Endothelial cell of umbilical vein (primary cell): ENCODE data around the gene INTU. TPM values are rescaled to one million over a fixed set of nuclear protein-coding genes. Genes with fewer than 3 reads are reported as not detected.

Experiments
- BruUV-seq: library from RNA; stranded (reverse); fragments of 400-500 nt; replicated peaks from 2 replicates; lab custom pipeline; 2021; lab: Mats Ljungman, UMichigan
- CTCF ChIA-PET: fragments of 300-600, 350-600 bp; sonication (Branson Sonifier 250); formaldehyde crosslinking; loops from one replicate; lab custom pipeline; 2021; ENCODE audit warnings: antibody characterized with exemption, inconsistent platforms; lab: Charles Lee
- POLR2A ChIA-PET: fragments of 300-600, 350-600 bp; sonication (Branson Sonifier 250); formaldehyde crosslinking; loops from one replicate; lab custom pipeline; 2021; ENCODE audit warnings: antibody characterized with exemption, inconsistent platforms; lab: Charles Lee
- DNase-seq: peaks from one replicate; pipeline ENCODE4 v3.0.0-alpha.2; 2011; ENCODE audit warnings: low read depth, low spot score
- FAIRE-seq: peaks from 2 replicates; lab custom pipeline; 2011; peaks lifted over from hg19 to GRCh38; lab: Jason Lieb, UNC
- H2AFZ ChIP-seq: 2 replicates; pipeline ENCODE4 v1.6.0; 2012; ENCODE audit warnings: low read depth, low read length, control low read depth, inconsistent platforms
- H3K27ac ChIP-seq: 2 replicates; pipeline ENCODE4 v1.5.1; 2011; ENCODE audit warnings: low read depth, mild to moderate bottlenecking, control low read depth, low read length, moderate library complexity; ENCODE audit not compliant: insufficient read depth
- H3K27me3 ChIP-seq, 2 experiments: 2 replicates each; pipeline versions ENCODE4 v1.6.0 to v1.6.1; 2011; ENCODE audit warnings: low read length in 2 of 2, mixed read lengths in 1 of 2; ENCODE audit not compliant: control insufficient read depth in 2 of 2, insufficient read depth in 2 of 2
- H3K36me3 ChIP-seq, 2 experiments: 2 replicates in 1 of 2; 3 replicates in 1 of 2; pipeline ENCODE4 v1.5.1; 2011; ENCODE audit warnings: low read length in 2 of 2, mild to moderate bottlenecking in 1 of 2, moderate library complexity in 1 of 2; ENCODE audit not compliant: control insufficient read depth in 2 of 2, insufficient read depth in 2 of 2; ENCODE audit errors: extremely low read depth in 1 of 2
- H3K4me1 ChIP-seq: 3 replicates; pipeline ENCODE4 v1.5.1; 2011; ENCODE audit warnings: mild to moderate bottlenecking, low read length; ENCODE audit not compliant: control insufficient read depth, insufficient read depth; ENCODE audit errors: extremely low read depth
- H3K4me2 ChIP-seq: 2 replicates; pipeline ENCODE4 v1.6.1; 2011; ENCODE audit warnings: low read length, control low read depth, mixed read lengths; ENCODE audit not compliant: insufficient read depth
- H3K4me3 ChIP-seq, 3 experiments: fragments of 200-600 bp in 1 of 3; sonication (generic), shearing (Covaris generic) in 1 of 3; replicated peaks in 1 of 3; 2 replicates each; pipeline ENCODE4 v1.5.1; 2011 to 2016; ENCODE audit warnings: control low read depth in 3 of 3, low read length in 3 of 3, mild to moderate bottlenecking in 2 of 3, inconsistent platforms in 1 of 3, low read depth in 1 of 3, moderate library complexity in 1 of 3; ENCODE audit not compliant: insufficient read depth in 1 of 3
- H3K79me2 ChIP-seq: 2 replicates; pipeline ENCODE4 v1.6.0; 2012; ENCODE audit warnings: low read length, inconsistent platforms; ENCODE audit not compliant: control insufficient read depth, insufficient read depth
- H3K9ac ChIP-seq: replicated peaks from 2 replicates; pipeline ENCODE3; 2011; ENCODE audit warnings: low read length, control low read depth; ENCODE audit not compliant: insufficient read depth; ENCODE audit errors: extremely low read depth
- H3K9me1 ChIP-seq: replicated peaks from 3 replicates; pipeline ENCODE4 v1.6.0; 2011; ENCODE audit warnings: mild to moderate bottlenecking, low read length; ENCODE audit not compliant: control insufficient read depth, insufficient read depth; ENCODE audit errors: extremely low read depth
- H3K9me3 ChIP-seq: replicated peaks from 2 replicates; pipeline ENCODE4 v1.5.1; 2012; ENCODE audit warnings: low read length, inconsistent platforms; ENCODE audit not compliant: control insufficient read depth, insufficient read depth
- H4K20me1 ChIP-seq: replicated peaks from 2 replicates; pipeline ENCODE3; 2011; ENCODE audit warnings: mild to moderate bottlenecking, low read length; ENCODE audit not compliant: control insufficient read depth, insufficient read depth; ENCODE audit errors: extremely low read depth
- GATA2 ChIP-seq: IDR thresholded peaks from 2 replicates; pipeline ENCODE4 v1.7.0; 2011; ENCODE audit warnings: low read depth, mild to moderate bottlenecking, moderate library complexity, mixed read lengths, low read length; ENCODE audit not compliant: insufficient read length, insufficient read depth
- JUN ChIP-seq: IDR thresholded peaks from 2 replicates; pipeline ENCODE4 v1.6.1; 2011; ENCODE audit warnings: borderline replicate concordance, low read depth; ENCODE audit not compliant: insufficient read length, insufficient read depth
- MAX ChIP-seq: IDR thresholded peaks from 2 replicates; pipeline ENCODE4 v1.6.1; 2011; ENCODE audit not compliant: insufficient read depth, insufficient read length
- MYC ChIP-seq: IDR thresholded peaks from one replicate; pipeline ENCODE4 v1.6.1; 2011; ENCODE audit warnings: mild to moderate bottlenecking, low read depth, low read length
- dilution Hi-C: fragments of 300-500 bp; cut with MboI; formaldehyde crosslinking; loops from one replicate; pipeline ENCODE4 v1.15.0; 2019; ENCODE audit warnings: low sequenced_read_pairs; ENCODE audit not compliant: extremely low pct_ligation_motif_present
- intact Hi-C: fragments of 100-400 bp; cut with micrococcal nuclease; formaldehyde crosslinking; loops from one replicate; pipeline ENCODE4 v1.10.0; 2022
- polyA plus RNA-seq, 4 experiments: library from polyadenylated mRNA; depleted of rRNA in 3 of 4; stranded (reverse) in 3 of 4; unstranded in 1 of 4; fragments of >200 nt; gene quantifications; 2 replicates each; pipeline versions ENCODE4 v1.2.1 to v1.2.3, GENCODE V29; 2011 to 2012; ENCODE audit warnings: missing spikeins in 1 of 4
- total RNA-seq: library from RNA; stranded (reverse); gene quantifications from 2 replicates; pipeline ENCODE4 v1.2.3, GENCODE V29; 2021
- TF ChIP-seq, protein P1 (sequence below), 2 donors: IDR thresholded peaks; 1 replicate in 1 of 2; 2 replicates in 1 of 2; pipeline ENCODE4 v1.5.1; 2011; ENCODE audit warnings: low read length in 2 of 2, mild to moderate bottlenecking in 2 of 2, moderate library complexity in 2 of 2, control low read depth in 1 of 2, inconsistent platforms in 1 of 2, low read depth in 1 of 2; ENCODE audit not compliant: insufficient read depth in 1 of 2; ENCODE audit errors: extremely low read depth in 1 of 2

INTU gene
- total and polyA plus RNA-seq, 2 donors (not counting 3 experiments of a cell fraction or from before 2014, with no cell fraction given), result 1.4 to 5.4 TPM

DNA sequence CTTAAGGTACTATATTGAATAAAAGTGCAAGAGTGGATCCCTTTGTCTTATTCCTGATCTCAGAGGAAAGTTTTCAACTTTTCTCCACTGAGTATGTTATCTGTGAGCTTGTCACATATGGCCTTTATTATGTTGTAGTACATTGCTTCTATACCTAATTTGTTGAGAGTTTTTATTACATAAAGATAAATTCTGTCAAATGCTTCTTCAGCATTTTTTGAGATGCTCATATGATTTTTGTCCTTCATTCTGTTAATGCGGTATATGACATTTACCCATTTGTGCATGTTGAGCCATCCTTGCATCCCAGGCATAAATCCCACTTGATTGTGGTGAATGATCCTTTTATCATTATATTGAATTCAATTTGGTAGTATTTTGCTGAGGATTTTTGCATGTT lies 108.5 kb downstream of the INTU start:
- no peak overlapping the region for H2AFZ ChIP-seq
- H3K27ac ChIP-seq, result no peak overlapping the region
- no peak overlapping the region for H3K9ac ChIP-seq
- DNase-seq (no peak), FAIRE-seq (no peak)
- intact Hi-C loops (no loop called here), dilution Hi-C loops (no loop called here)
- H3K4me2 ChIP-seq, result no peak overlapping the region
- CTCF ChIA-PET, result interaction anchor here (1.1 kb wide), 1 partner anchor 9 kb away, joined by 3 read pairs; no protein-coding TSS in a partner anchor
- no peaks in the 10 kb centered on the region for H3K9me1 ChIP-seq
- peaks cover 3 to 11% of the 10 kb centered on the region in 2 experiments for H3K27me3 ChIP-seq
- no peaks in the 10 kb centered on the region for H3K4me1 ChIP-seq
- no peaks in the 10 kb centered on the region for H4K20me1 ChIP-seq
- H3K4me3 ChIP-seq, result no peak overlapping the region
- no peaks in the 10 kb centered on the region for H3K9me3 ChIP-seq
- H3K79me2 ChIP-seq, result no peaks in the 10 kb centered on the region
- POLR2A ChIA-PET, result no interaction called here
- TF ChIP-seq MAX (no peak), JUN (no peak)
- TF ChIP-seq, protein P1, sequence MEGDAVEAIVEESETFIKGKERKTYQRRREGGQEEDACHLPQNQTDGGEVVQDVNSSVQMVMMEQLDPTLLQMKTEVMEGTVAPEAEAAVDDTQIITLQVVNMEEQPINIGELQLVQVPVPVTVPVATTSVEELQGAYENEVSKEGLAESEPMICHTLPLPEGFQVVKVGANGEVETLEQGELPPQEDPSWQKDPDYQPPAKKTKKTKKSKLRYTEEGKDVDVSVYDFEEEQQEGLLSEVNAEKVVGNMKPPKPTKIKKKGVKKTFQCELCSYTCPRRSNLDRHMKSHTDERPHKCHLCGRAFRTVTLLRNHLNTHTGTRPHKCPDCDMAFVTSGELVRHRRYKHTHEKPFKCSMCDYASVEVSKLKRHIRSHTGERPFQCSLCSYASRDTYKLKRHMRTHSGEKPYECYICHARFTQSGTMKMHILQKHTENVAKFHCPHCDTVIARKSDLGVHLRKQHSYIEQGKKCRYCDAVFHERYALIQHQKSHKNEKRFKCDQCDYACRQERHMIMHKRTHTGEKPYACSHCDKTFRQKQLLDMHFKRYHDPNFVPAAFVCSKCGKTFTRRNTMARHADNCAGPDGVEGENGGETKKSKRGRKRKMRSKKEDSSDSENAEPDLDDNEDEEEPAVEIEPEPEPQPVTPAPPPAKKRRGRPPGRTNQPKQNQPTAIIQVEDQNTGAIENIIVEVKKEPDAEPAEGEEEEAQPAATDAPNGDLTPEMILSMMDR (IDR thresholded peaks at IDR 0.05; ENCODE audit: extremely low read depth in 1 of 2, insufficient read depth in 1 of 2, low read depth in 1 of 2, low read length in 2 of 2), result no peak
- no TSS peak for BruUV-seq
- H3K36me3 ChIP-seq, result no peaks in the 10 kb centered on the region

DNA sequence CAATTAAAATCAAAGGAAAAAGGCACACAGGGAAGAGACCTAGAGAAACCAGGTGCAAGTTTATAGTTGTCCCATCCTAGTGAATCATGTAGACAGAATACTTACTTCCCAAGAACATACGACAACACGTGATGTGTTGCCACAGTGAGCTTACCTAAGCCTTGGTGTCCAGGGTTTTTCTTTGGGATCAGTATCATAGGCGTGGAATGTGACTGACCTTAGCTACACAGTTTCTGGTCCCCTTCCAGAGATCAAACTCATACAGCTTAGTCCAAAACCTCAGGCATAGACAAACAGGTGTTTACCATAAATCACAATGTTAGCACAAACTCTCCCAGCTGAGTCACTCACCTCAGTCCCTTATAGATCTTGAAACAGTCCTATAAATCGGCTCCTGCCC lies 115.1 kb downstream of the INTU start:
- FAIRE-seq, result no peak
- no peaks in the 10 kb centered on the region for H3K4me1 ChIP-seq
- no TSS peak for BruUV-seq
- no peak for TF ChIP-seq MYC
- no peak for TF ChIP-seq GATA2
- no peak overlapping the region for H3K27ac ChIP-seq
- H3K9ac ChIP-seq, result no peak overlapping the region
- intact Hi-C loops, result no loop called here
- no peaks in the 10 kb centered on the region for H4K20me1 ChIP-seq
- H3K9me1 ChIP-seq, result no peaks in the 10 kb centered on the region
- no peak overlapping the region for H2AFZ ChIP-seq
- no peaks in the 10 kb centered on the region for H3K79me2 ChIP-seq
- H3K27me3 ChIP-seq, result peaks cover 2 to 5% of the 10 kb centered on the region in 2 experiments
- ChIA-PET CTCF (interaction anchor here (2.4 kb wide), 1 partner anchor 15 kb away, joined by 11 read pairs; no protein-coding TSS in a partner anchor), POLR2A (no interaction called here)
- no peaks in the 10 kb centered on the region for H3K9me3 ChIP-seq
- H3K36me3 ChIP-seq, result no peaks in the 10 kb centered on the region
- no peak overlapping the region for H3K4me3 ChIP-seq
- H3K4me2 ChIP-seq, result no peak overlapping the region
- dilution Hi-C loops, result no loop called here
- no peak for DNase-seq
